GM12801 (cell line): ENCODE data around the gene ANLN.

Experiments
- TF ChIP-seq, protein P1 (sequence below): IDR thresholded peaks from one replicate; pipeline ENCODE4 v1.5.1; 2011; ENCODE audit warnings: control low read depth; ENCODE audit not compliant: insufficient read length; ENCODE audit errors: extremely low read depth

ANLN gene

GRCh38 chr7:36487756-36488336 is 98.2 kb downstream of the ANLN start:
- TF ChIP-seq, protein P1, sequence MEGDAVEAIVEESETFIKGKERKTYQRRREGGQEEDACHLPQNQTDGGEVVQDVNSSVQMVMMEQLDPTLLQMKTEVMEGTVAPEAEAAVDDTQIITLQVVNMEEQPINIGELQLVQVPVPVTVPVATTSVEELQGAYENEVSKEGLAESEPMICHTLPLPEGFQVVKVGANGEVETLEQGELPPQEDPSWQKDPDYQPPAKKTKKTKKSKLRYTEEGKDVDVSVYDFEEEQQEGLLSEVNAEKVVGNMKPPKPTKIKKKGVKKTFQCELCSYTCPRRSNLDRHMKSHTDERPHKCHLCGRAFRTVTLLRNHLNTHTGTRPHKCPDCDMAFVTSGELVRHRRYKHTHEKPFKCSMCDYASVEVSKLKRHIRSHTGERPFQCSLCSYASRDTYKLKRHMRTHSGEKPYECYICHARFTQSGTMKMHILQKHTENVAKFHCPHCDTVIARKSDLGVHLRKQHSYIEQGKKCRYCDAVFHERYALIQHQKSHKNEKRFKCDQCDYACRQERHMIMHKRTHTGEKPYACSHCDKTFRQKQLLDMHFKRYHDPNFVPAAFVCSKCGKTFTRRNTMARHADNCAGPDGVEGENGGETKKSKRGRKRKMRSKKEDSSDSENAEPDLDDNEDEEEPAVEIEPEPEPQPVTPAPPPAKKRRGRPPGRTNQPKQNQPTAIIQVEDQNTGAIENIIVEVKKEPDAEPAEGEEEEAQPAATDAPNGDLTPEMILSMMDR = no peak

GRCh38 chr7:36490419-36490830 is 100.8 kb downstream of the ANLN start:
- TF ChIP-seq, protein P1 = no peak

GRCh38 chr7:36491317-36491716 is 101.7 kb downstream of the ANLN start:
- TF ChIP-seq, protein P1 = no peak

GRCh38 chr7:36496576-36496975 is 106.9 kb downstream of the ANLN start:
- TF ChIP-seq, protein P1 = no peak

GRCh38 chr7:36497775-36498174 is 108.1 kb downstream of the ANLN start:
- TF ChIP-seq, protein P1 = no peak
